Measurements from ENCODE around the gene PLPPR1. TPM values are rescaled to one million over a fixed set of nuclear protein-coding genes. Genes with fewer than 3 reads are reported as not detected.
"Not testable (repeated sequence)": the region's sequence is repeated elsewhere in the genome, so short reads cannot be mapped to it uniquely, and the experiment has no call there.

The PLPPR1 gene
- total RNA-seq, 1 experiment from 2014 or later: not detected

GRCh38 chr9:101034222-101034621 is 5.7 kb downstream of the PLPPR1 start:
- no peak overlapping the region for H3K4me3 Mint-ChIP-seq (ENCODE audit: low read depth, unreplicated experiment)
- H3K27me3 Mint-ChIP-seq (ENCODE audit: unreplicated experiment): peaks cover 81% of the 10 kb centered on the region
- no peak overlapping the region for H3K27ac Mint-ChIP-seq (ENCODE audit: unreplicated experiment)
- DNase-seq: no peak
- no peaks in the 10 kb centered on the region for H3K36me3 Mint-ChIP-seq (ENCODE audit: insufficient read depth, unreplicated experiment)
- intact Hi-C loops (cut with micrococcal nuclease; ENCODE audit: unreplicated experiment): no loop called here
- no TSS peak for BruUV-seq (replicated peaks)
- TF ChIP-seq CTCF (IDR thresholded peaks at IDR 0.05; ENCODE audit: unreplicated experiment): no peak
- no peaks in the 10 kb centered on the region for H3K4me1 Mint-ChIP-seq (ENCODE audit: low read depth, unreplicated experiment)
- CTCF ChIA-PET: no interaction called here
- H3K9me3 Mint-ChIP-seq (ENCODE audit: low read depth, unreplicated experiment): no peaks in the 10 kb centered on the region

GRCh38 chr9:101035098-101035497 is 6.6 kb downstream of the PLPPR1 start:
- no peak for TF ChIP-seq CTCF (IDR thresholded peaks at IDR 0.05; ENCODE audit: unreplicated experiment)
- BruUV-seq (replicated peaks): no TSS peak
- CTCF ChIA-PET: no interaction called here
- H3K27ac Mint-ChIP-seq (ENCODE audit: unreplicated experiment): no peak overlapping the region
- H3K4me3 Mint-ChIP-seq (ENCODE audit: low read depth, unreplicated experiment): no peak overlapping the region
- no peak for DNase-seq
- no peaks in the 10 kb centered on the region for H3K4me1 Mint-ChIP-seq (ENCODE audit: low read depth, unreplicated experiment)
- H3K36me3 Mint-ChIP-seq (ENCODE audit: insufficient read depth, unreplicated experiment): no peaks in the 10 kb centered on the region
- H3K9me3 Mint-ChIP-seq (ENCODE audit: low read depth, unreplicated experiment): no peaks in the 10 kb centered on the region
- peaks cover 72% of the 10 kb centered on the region for H3K27me3 Mint-ChIP-seq (ENCODE audit: unreplicated experiment)
- intact Hi-C loops (cut with micrococcal nuclease; ENCODE audit: unreplicated experiment): no loop called here

GRCh38 chr9:101037430-101037829 is 8.9 kb downstream of the PLPPR1 start:
- H3K36me3 Mint-ChIP-seq (ENCODE audit: insufficient read depth, unreplicated experiment): no peaks in the 10 kb centered on the region
- H3K27ac Mint-ChIP-seq (ENCODE audit: unreplicated experiment): no peak overlapping the region
- intact Hi-C loops (cut with micrococcal nuclease; ENCODE audit: unreplicated experiment): no loop called here
- no peaks in the 10 kb centered on the region for H3K9me3 Mint-ChIP-seq (ENCODE audit: low read depth, unreplicated experiment)
- peaks cover 48% of the 10 kb centered on the region for H3K27me3 Mint-ChIP-seq (ENCODE audit: unreplicated experiment)
- DNase-seq: no peak
- CTCF ChIA-PET: interaction anchor here (0.7 kb wide), 1 partner anchor 797 kb away, joined by 4 read pairs; no protein-coding TSS in a partner anchor
- no TSS peak for BruUV-seq (replicated peaks)
- no peak overlapping the region for H3K4me3 Mint-ChIP-seq (ENCODE audit: low read depth, unreplicated experiment)
- H3K4me1 Mint-ChIP-seq (ENCODE audit: low read depth, unreplicated experiment): no peaks in the 10 kb centered on the region
- no peak for TF ChIP-seq CTCF (IDR thresholded peaks at IDR 0.05; ENCODE audit: unreplicated experiment)

- Mint-ChIP-seq H3K36me3 (ENCODE audit: insufficient read depth, unreplicated experiment) (no peaks in the 10 kb centered on the region), H3K4me1 (ENCODE audit: low read depth, unreplicated experiment) (no peaks in the 10 kb centered on the region), H3K27ac (ENCODE audit: unreplicated experiment) (no peak overlapping the region), H3K27me3 (ENCODE audit: unreplicated experiment) (peaks cover 38% of the 10 kb centered on the region), H3K9me3 (ENCODE audit: low read depth, unreplicated experiment) (no peaks in the 10 kb centered on the region), H3K4me3 (ENCODE audit: low read depth, unreplicated experiment) (no peak overlapping the region)
- TF ChIP-seq CTCF (IDR thresholded peaks at IDR 0.05; ENCODE audit: unreplicated experiment): no peak
- CTCF ChIA-PET: no interaction called here
- intact Hi-C loops (cut with micrococcal nuclease; ENCODE audit: unreplicated experiment): no loop called here
- no peak for DNase-seq
- no TSS peak for BruUV-seq (replicated peaks)
These were observed 10.0 kb downstream of the PLPPR1 start for GRCh38 chr9:101038488-101038887.

GRCh38 chr9:101039581-101039980 is 11.1 kb downstream of the PLPPR1 start:
- H3K9me3 Mint-ChIP-seq (ENCODE audit: low read depth, unreplicated experiment); DNase-seq; CTCF ChIA-PET; H3K27ac Mint-ChIP-seq (ENCODE audit: unreplicated experiment); intact Hi-C loops (cut with micrococcal nuclease; ENCODE audit: unreplicated experiment); H3K36me3 Mint-ChIP-seq (ENCODE audit: insufficient read depth, unreplicated experiment); BruUV-seq (replicated peaks); H3K4me3 Mint-ChIP-seq (ENCODE audit: low read depth, unreplicated experiment); H3K4me1 Mint-ChIP-seq (ENCODE audit: low read depth, unreplicated experiment): not testable (repeated sequence)
- peaks cover 32% of the 10 kb centered on the region for H3K27me3 Mint-ChIP-seq (ENCODE audit: unreplicated experiment)
